ENCODE results near the gene SF3B6. TPM values are rescaled to one million over a fixed set of nuclear protein-coding genes. Genes with fewer than 3 reads are reported as not detected.

SF3B6 gene
- 76.5 TPM for total RNA-seq (ENCODE audit: unreplicated experiment)
- long read RNA-seq, transcript SF3B6-201 (4 exons, 770 nt) = major isoform, 96 of 104 reads
- long read RNA-seq, partial matches to known transcripts = 1 of 104 reads
- long read RNA-seq, other reads (novel, unspliced or antisense) = 5 of 104 reads

- Mint-ChIP-seq H3K4me1 (ENCODE audit: low read depth, unreplicated experiment) (peaks cover 7% of the 10 kb centered on the region), H3K36me3 (ENCODE audit: unreplicated experiment) (no peaks in the 10 kb centered on the region), H3K4me3 (ENCODE audit: unreplicated experiment) (peak within 1 kb of the TSS; percentile 98), H3K27ac (ENCODE audit: unreplicated experiment) (peak within 1 kb of the TSS; percentile 90), H3K27me3 (ENCODE audit: unreplicated experiment) (no peaks in the 10 kb centered on the region), H3K9me3 (ENCODE audit: unreplicated experiment) (peaks cover 11% of the 10 kb centered on the region)
- peak; percentile 96 for DNase-seq
- TF ChIP-seq, protein P1, sequence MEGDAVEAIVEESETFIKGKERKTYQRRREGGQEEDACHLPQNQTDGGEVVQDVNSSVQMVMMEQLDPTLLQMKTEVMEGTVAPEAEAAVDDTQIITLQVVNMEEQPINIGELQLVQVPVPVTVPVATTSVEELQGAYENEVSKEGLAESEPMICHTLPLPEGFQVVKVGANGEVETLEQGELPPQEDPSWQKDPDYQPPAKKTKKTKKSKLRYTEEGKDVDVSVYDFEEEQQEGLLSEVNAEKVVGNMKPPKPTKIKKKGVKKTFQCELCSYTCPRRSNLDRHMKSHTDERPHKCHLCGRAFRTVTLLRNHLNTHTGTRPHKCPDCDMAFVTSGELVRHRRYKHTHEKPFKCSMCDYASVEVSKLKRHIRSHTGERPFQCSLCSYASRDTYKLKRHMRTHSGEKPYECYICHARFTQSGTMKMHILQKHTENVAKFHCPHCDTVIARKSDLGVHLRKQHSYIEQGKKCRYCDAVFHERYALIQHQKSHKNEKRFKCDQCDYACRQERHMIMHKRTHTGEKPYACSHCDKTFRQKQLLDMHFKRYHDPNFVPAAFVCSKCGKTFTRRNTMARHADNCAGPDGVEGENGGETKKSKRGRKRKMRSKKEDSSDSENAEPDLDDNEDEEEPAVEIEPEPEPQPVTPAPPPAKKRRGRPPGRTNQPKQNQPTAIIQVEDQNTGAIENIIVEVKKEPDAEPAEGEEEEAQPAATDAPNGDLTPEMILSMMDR (IDR thresholded peaks at IDR 0.05; ENCODE audit: partially characterized antibody, unreplicated experiment) = no peak
Observed at GRCh38 chr2:24075915-24076848, at the start of gene SF3B6. SF3B6 (minus strand) TSS chr2:24076326; CDS start chr2:24076229, 97 bp downstream.

GRCh38 chr2:24123922-24124580, 47.9 kb upstream of the SF3B6 start:
- Mint-ChIP-seq H3K4me1 (ENCODE audit: low read depth, unreplicated experiment) (peaks cover 9% of the 10 kb centered on the region), H3K9me3 (ENCODE audit: unreplicated experiment) (peaks cover 5% of the 10 kb centered on the region), H3K36me3 (ENCODE audit: unreplicated experiment) (no peaks in the 10 kb centered on the region), H3K4me3 (ENCODE audit: unreplicated experiment) (peak overlapping the region; percentile 86), H3K27ac (ENCODE audit: unreplicated experiment) (peak overlapping the region; percentile 82), H3K27me3 (ENCODE audit: unreplicated experiment) (peaks cover 3% of the 10 kb centered on the region)
- TF ChIP-seq, protein P1 (IDR thresholded peaks at IDR 0.05; ENCODE audit: partially characterized antibody, unreplicated experiment) = no peak
- no peak for DNase-seq

DNA sequence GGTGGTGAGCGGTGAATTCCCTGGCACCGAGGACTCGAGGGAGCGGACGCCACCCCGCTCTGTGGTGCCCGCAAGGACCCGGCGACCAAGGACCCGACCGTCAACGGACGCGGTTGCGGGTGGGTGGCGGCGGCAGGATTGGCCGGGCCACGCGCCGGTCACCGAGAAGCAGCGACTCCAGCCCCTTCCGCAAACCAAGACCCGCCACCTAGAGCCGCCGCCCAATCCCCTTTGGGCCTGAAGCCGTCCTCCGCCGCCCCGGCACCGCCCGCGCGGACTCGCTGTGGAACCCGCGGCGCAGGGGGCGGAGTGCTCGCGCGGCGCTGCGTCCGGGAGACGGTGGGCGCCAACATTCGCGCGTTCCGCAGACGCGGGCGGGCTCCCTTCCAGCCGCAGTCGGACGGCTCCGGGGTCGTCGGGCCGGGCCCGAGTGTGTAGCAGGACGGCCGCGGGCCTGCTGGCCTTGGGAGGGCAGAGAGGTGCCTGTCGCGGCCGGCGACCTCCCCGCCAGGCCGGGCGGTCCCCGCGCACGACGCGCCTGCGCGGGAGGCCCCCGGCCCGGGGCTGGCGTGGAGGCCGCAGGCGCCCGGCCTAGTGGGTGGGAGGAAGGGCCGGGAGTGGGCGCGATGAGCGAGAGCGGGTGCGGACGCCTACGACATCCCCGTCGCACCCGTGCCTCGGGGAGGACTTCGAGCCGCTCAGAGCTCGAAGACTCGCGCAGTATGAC, 47.2 kb upstream of the SF3B6 start, which contains the start of the genes FAM228B and PFN4:
Gene FAM228B, plus strand, starts transcription at position 275 of the 727 bp plus-strand sequence. CDS start 893 bp downstream, outside the sequence.
Gene PFN4, minus strand, starts transcription at position 140 of the 727 bp plus-strand sequence. CDS start 799 bp downstream, outside the sequence.
- H3K4me1 Mint-ChIP-seq (ENCODE audit: low read depth, unreplicated experiment) = peaks cover 10% of the 10 kb centered on the region
- H3K27me3 Mint-ChIP-seq (ENCODE audit: unreplicated experiment) = peaks cover 3% of the 10 kb centered on the region
- peaks cover 5% of the 10 kb centered on the region for H3K9me3 Mint-ChIP-seq (ENCODE audit: unreplicated experiment)
- no peaks in the 10 kb centered on the region for H3K36me3 Mint-ChIP-seq (ENCODE audit: unreplicated experiment)
- peak within 1 kb of the TSS; percentile 92 for H3K4me3 Mint-ChIP-seq (ENCODE audit: unreplicated experiment)
- TF ChIP-seq, protein P1 (IDR thresholded peaks at IDR 0.05; ENCODE audit: partially characterized antibody, unreplicated experiment) = no peak
- peak within 1 kb of the TSS; percentile 82 for H3K27ac Mint-ChIP-seq (ENCODE audit: unreplicated experiment)
- peak; percentile 77 for DNase-seq

- peaks cover 2% of the 10 kb centered on the region for H3K27me3 Mint-ChIP-seq (ENCODE audit: unreplicated experiment)
- no peak for DNase-seq
- H3K4me1 Mint-ChIP-seq (ENCODE audit: low read depth, unreplicated experiment) = peaks cover 13% of the 10 kb centered on the region
- H3K9me3 Mint-ChIP-seq (ENCODE audit: unreplicated experiment) = peaks cover 5% of the 10 kb centered on the region
- peak overlapping the region; percentile 92 for H3K4me3 Mint-ChIP-seq (ENCODE audit: unreplicated experiment)
- TF ChIP-seq, protein P1 (IDR thresholded peaks at IDR 0.05; ENCODE audit: partially characterized antibody, unreplicated experiment) = no peak
- no peak overlapping the region for H3K27ac Mint-ChIP-seq (ENCODE audit: unreplicated experiment)
- no peaks in the 10 kb centered on the region for H3K36me3 Mint-ChIP-seq (ENCODE audit: unreplicated experiment)
Observed at GRCh38 chr2:24122366-24123194, 46.5 kb upstream of the SF3B6 start.

Data from glutamatergic neuron (in vitro differentiated cells).